HG02938 (cell line): Measurements from ENCODE around the gene MCOLN3.
"Not testable (repeated sequence)": the region's sequence is repeated elsewhere in the genome, so short reads cannot be mapped to it uniquely, and the experiment has no call there.

Source experiments
- ATAC-seq: cut with Tn5 transposase; IDR thresholded peaks from one replicate; pipeline ENCODE4 v1.9.1; 2021; ENCODE audit warnings: mild to moderate bottlenecking, moderate library complexity; ENCODE audit not compliant: unreplicated experiment

The MCOLN3 gene

DNA sequence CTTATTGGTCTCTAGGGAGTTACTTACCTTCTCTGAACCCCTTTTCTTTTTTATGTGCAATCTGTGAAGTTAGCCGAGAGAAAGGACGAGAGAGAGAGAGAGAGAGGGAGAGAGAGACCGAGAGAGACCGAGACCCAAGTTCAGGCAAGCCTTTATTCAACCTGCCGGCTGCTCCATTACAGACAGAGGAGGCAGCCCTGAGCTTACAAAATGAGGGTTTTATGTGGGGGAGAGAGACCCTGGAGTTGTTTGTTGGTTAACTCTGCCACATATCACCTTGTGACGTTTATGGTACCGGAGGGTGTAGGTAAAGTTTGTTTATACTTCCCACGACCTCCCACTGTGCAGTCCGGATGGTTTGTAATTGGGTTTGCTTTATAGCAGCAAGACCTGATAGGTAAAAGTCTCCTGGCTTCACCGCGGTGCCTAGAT, 1.5 kb upstream of the MCOLN3 start:
- no peak for ATAC-seq

DNA sequence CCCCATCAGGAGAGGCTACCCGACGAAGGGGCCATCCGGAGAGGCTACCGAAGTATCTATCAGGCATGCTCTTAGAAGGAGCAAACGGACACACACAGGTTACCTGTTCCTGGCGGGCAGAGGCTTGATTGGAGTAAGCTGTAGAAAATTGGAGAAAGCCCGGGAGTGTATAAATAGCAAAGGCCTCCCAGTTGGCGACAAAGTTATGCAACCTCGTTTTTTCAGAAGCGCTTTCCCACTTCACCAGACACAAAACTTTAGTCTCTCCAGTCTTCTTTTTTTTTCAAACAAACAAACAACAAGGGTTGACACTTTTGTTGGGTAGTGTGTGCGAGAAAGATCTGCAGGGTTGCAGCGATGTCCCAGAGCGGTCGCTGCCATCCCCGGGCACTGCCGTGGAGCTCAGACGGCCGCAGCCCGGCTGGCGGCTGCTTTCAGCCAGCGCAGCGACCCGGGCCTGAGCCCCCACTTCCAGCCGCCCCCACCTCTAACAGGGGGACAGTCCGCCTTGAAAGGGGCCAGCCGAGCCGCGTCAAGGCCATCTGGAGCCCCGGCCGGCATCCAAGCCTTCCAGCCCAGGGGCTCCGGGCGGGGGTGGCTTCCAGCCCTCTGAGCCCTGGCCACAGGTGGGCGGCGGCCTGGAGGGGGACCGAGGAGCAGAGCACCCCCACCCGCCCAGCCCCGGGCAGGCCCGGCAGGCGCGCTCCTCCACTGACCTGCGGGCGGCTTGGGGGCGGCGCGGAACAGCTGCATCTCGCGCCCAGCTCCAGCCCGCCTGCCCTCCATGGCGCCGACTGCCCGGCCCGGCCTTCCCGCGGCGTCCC, 616 bp downstream of the MCOLN3 start:
- ATAC-seq = peak; percentile 36

DNA sequence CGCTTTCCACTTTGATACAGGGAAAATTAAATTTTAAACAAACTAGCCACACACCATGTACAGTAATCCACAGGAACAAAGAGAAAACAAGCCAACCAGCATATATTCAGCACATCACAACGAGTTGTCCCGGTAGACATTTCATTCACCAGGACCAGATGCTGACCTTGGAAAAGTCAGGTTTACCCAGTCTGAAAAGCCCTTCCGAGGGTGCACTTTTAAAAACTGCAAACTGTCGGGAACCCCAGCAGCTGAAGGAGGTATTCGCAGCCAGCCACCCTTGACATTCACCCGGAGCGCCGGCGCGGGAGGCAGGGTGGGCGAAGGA, 1.2 kb downstream of the MCOLN3 start:
- ATAC-seq = no peak

DNA sequence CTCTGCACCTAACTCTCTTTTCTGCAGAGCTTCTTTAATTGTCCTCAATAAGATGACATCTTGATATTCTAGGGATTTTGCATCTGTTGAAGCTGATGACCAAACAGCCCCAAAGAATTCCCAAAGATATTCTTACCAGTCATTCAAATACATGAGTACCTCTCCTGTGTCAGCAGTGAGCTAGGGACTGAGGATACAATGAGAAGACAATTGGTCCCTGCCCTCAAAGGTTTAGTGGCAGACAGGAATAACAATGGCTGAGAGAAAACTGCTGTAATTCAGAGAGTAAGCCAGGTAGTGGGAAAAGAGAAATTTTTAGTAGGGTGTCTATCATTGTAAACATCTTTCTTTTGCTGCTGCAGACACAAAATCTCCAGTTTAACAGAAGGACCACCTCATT, 5.9 kb downstream of the MCOLN3 start:
- ATAC-seq = no peak

GRCh38 chr1:85041793-85042192, 6.5 kb downstream of the MCOLN3 start:
- ATAC-seq = no peak

DNA sequence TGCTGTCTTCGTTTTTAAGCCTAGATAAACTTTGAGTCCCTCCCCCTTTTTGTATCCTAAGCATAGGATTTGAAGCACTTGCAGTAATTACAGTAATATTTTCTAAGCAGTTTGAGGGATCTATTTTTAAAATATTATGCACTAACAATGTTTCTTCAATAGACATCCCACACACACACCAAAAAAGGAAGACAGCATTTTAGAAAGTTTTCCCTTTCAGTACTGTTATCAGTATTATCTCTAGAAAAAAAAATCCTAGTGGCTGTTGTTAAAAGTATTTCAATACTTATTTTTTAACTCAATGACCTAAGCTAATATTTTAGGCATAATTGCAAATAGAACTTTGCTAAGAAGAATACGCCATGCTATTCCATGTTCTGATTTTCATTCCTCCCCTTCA, 15.1 kb downstream of the MCOLN3 start:
- ATAC-seq = no peak

GRCh38 chr1:85030536-85030935, 17.8 kb downstream of the MCOLN3 start:
- ATAC-seq = no peak

GRCh38 chr1:85028151-85028550, 20.1 kb downstream of the MCOLN3 start:
- no peak for ATAC-seq

DNA sequence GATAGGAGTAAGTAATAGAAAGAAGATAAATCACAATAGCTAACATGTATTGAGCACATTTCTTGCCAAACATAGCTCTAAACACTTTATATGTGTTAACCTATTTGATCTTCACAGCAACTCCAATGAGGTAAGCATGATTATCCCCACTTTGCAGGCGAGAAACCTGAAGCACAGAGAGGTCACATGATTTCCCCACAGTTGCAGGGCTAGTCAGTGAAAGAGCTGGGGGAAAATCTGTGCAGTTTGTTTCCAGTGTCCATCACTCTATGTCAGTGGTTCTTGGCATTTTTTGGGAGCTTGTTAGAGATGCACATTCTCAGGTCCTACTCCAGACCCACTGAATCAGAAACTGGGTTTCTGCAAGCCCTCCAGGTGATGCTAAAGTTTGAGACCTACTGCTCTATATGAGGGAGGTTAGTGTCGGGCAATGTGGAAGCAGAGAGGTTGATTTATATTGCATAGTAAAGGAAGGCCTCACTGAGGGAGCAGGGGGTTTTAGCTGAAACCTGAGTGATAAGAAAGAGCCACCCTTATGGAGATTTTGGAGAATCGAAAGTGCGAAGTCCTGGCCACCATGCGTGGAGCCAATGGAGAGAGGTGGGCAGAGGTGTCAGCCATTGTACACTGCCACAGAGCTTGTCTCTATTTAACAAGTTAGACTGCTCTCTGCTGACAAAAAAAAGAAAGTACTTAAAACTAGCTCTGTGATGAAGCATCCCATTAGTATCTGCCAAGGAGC, 20.9 kb downstream of the MCOLN3 start:
- ATAC-seq = peak; percentile 87

GRCh38 chr1:85025940-85026339, 22.4 kb downstream of the MCOLN3 start:
- ATAC-seq = no peak

DNA sequence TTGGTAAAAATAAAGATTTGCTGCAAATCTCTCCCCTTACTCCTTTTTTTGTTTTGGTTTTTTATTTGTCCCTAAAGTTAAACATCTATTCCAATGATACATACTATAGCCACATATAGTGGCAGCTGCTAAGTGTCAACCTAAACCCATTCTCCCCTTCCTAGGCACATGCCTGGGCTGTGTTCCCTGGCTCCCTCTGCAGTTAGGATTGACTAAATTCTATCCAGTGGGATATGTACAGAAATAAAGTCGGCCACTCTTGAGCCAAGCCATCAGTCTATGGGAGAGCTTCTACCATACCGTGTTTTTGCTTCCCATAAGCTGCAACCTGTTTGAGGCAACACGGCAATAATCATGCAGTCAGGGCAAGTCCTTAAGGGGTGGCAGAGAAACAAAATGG, 23.6 kb downstream of the MCOLN3 start:
- no peak for ATAC-seq

- no peak for ATAC-seq
Observed at GRCh38 chr1:85022700-85023099, 25.6 kb downstream of the MCOLN3 start.

GRCh38 chr1:85019994-85020393, 28.3 kb downstream of the MCOLN3 start:
- ATAC-seq = no peak

DNA sequence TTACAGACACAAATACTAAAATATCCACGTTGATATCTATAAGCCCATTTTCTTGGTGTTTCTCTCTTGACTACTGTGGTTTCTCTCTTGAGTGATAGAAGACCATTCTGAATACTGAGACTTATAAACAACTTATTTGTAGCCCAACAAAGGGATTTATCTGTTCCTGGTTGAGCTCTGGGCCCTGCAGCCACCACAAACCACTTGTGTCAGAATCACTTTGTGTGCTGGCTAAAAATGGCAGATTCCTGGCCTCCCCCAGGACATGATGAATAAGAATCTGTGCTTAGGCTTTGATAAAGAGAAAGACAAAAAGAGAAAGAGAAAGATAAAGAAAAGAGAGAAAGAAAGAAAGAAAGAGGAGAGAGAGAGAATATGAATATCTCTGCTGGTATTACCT, 32.5 kb downstream of the MCOLN3 start:
- ATAC-seq = no peak

GRCh38 chr1:85005641-85006040, 42.7 kb downstream of the MCOLN3 start:
- ATAC-seq = not testable (repeated sequence)

DNA sequence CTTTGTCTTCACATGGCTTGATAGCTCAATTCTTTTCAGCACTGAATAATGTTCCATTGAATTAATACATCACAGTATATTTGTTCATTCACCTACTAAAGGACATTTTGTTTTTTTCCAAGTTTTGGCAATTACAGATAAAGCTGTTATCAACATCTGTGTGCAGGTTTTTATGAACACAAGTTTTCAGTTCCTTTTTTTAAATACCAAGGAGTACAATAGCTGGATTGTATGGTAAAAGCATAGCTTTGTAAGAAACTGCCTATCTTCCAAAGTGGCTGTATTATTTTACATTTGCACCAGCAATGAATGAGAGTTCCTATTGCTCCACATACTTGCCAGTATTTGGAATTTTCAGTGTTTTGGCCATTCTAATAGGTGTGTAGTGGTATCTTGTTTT, 46.6 kb downstream of the MCOLN3 start:
- ATAC-seq = no peak

- ATAC-seq = no peak
Observed at GRCh38 chr1:84998642-84999280, 49.5 kb downstream of the MCOLN3 start.

DNA sequence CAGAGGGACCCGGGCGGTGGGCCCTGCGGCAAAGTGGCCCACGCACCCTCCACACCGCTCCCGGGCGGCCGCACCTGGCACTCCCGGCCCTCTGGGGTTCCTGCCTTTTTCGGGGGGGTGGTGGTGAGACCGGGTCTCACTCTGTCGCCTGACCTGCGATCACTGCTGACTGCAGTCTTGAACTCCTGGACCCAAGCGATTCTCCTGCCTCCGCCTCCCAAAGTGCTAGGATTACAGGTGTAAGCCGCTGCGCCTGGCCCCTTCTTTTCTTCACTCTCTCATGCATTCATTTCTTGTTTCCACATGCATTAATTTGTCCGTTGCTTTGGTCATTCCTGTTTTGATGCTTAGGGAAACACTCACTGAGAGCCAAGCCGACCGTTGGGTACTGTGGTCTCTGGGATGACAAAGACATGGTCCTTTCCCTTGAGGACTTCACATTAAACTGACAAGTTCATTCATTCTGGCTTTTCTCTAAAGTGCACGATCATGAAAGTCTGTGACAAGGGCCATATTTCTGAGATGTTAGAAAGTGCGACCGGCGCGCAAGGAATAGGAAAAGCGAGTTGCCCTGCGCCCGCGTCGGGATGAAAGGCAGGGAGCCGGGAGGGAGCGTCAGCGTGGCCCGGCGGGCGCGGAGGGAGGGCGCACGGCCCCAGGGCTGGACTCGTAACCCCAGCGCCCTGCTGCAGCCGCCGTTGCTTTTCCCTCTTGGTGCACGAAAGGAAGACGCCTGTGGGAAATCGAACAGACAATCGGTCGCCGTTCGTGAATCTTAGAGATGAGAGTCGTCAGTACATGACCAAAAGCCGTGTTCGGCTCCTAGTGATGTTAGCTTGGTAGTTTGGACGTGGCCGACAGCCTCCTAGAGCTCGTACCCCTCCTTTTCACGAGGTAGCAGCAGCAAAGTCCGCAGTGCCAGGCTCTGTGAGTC, 50.4 kb downstream of the MCOLN3 start:
- ATAC-seq = peak; percentile 3

- peak; percentile 37 for ATAC-seq
Observed at GRCh38 chr1:84996846-84997666, 51.2 kb downstream of the MCOLN3 start, which contains the start of gene MCOLN2. MCOLN2 (minus strand) TSS chr1:84997113; CDS start chr1:84996872, 241 bp downstream.
